ENCODE measurements around the gene ASB18. TPM values are rescaled to one million over a fixed set of nuclear protein-coding genes. Genes with fewer than 3 reads are reported as not detected.

Gene ASB18
- total RNA-seq, 1 experiment from 2014 or later, result not detected

- Histone ChIP-seq H3K27ac (ENCODE audit: low read length) (no peak overlapping the region), H3K27me3 (ENCODE audit: control insufficient read depth, insufficient read depth, low read length) (no peaks in the 10 kb centered on the region), H3K9me3 (ENCODE audit: control insufficient read depth, insufficient read depth, low read depth, low read length) (no peaks in the 10 kb centered on the region), H3K4me3 (ENCODE audit: low read depth in 2 of 2, low read length in 2 of 2) (no peak overlapping the region), H3K4me1 (ENCODE audit: control insufficient read depth, insufficient read depth, low read length) (no peaks in the 10 kb centered on the region), H3K36me3 (ENCODE audit: control insufficient read depth, insufficient read depth, low read length) (no peaks in the 10 kb centered on the region)
- DNase-seq (ENCODE audit: low read depth, low spot score), result no peak
- ChIA-PET POLR2A (no interaction called here), CTCF (no interaction called here)
- no peak for ATAC-seq
- intact Hi-C loops (cut with micrococcal nuclease; ENCODE audit: unreplicated experiment) (no loop called here), in situ Hi-C loops (cut with HindIII; ENCODE audit: low pct_unique_long_range_greater_than_20kb, low sequenced_read_pairs) (no loop called here)
- TF ChIP-seq CTCF (IDR thresholded peaks at IDR 0.05), result no peak
- TF ChIP-seq POLR2AphosphoS5 (IDR thresholded peaks at IDR 0.05; ENCODE audit: low read depth, low read length), result no peak
- no peak for TF ChIP-seq TCF7L2 (IDR thresholded peaks at IDR 0.05; ENCODE audit: low read depth, low read length)
- no peak for TF ChIP-seq SIN3A (IDR thresholded peaks at IDR 0.05; ENCODE audit: borderline replicate concordance, insufficient read depth, low read depth, low read length)
- TF ChIP-seq REST (IDR thresholded peaks at IDR 0.05; ENCODE audit: insufficient read depth in 1 of 2, low read depth in 2 of 2, low read length in 1 of 2), result no peak
- no TSS peak for BruUV-seq (replicated peaks)
Observed at GRCh38 chr2:236259371-236259770, 4.8 kb downstream of the ASB18 start.

- BruUV-seq (replicated peaks), result no TSS peak
- H3K4me1 ChIP-seq (ENCODE audit: control insufficient read depth, insufficient read depth, low read length), result no peaks in the 10 kb centered on the region
- no peak overlapping the region for H3K27ac ChIP-seq (ENCODE audit: low read length)
- DNase-seq (ENCODE audit: low read depth, low spot score) (no peak), ATAC-seq (no peak)
- no peaks in the 10 kb centered on the region for H3K36me3 ChIP-seq (ENCODE audit: control insufficient read depth, insufficient read depth, low read length)
- no peaks in the 10 kb centered on the region for H3K9me3 ChIP-seq (ENCODE audit: control insufficient read depth, insufficient read depth, low read depth, low read length)
- POLR2A ChIA-PET, result no interaction called here
- in situ Hi-C loops (cut with HindIII; ENCODE audit: low pct_unique_long_range_greater_than_20kb, low sequenced_read_pairs) (no loop called here), intact Hi-C loops (cut with micrococcal nuclease; ENCODE audit: unreplicated experiment) (no loop called here)
- no peak overlapping the region for H3K4me3 ChIP-seq (ENCODE audit: low read depth in 2 of 2, low read length in 2 of 2)
- CTCF ChIA-PET, result no interaction called here
- H3K27me3 ChIP-seq (ENCODE audit: control insufficient read depth, insufficient read depth, low read length), result no peaks in the 10 kb centered on the region
- TF ChIP-seq CTCF (IDR thresholded peaks at IDR 0.05) (no peak), TCF7L2 (IDR thresholded peaks at IDR 0.05; ENCODE audit: low read depth, low read length) (no peak), POLR2AphosphoS5 (IDR thresholded peaks at IDR 0.05; ENCODE audit: low read depth, low read length) (no peak), SIN3A (IDR thresholded peaks at IDR 0.05; ENCODE audit: borderline replicate concordance, insufficient read depth, low read depth, low read length) (no peak), REST (IDR thresholded peaks at IDR 0.05; ENCODE audit: insufficient read depth in 1 of 2, low read depth in 2 of 2, low read length in 1 of 2) (no peak)
Observed at GRCh38 chr2:236257575-236257974, 6.6 kb downstream of the ASB18 start.

Data from Panc1 (cell line).